Karpas-422 (cell line): ENCODE data around the gene GLB1L2. TPM values are rescaled to one million over a fixed set of nuclear protein-coding genes. Genes with fewer than 3 reads are reported as not detected.

ENCODE experiments used
- DNase-seq: peaks from one replicate; pipeline ENCODE4 v3.0.0-alpha.2; 2015
- H2AFZ ChIP-seq: fragments of 200-600 bp; sonication (generic); 2 replicates; pipeline ENCODE4 v1.6.1; 2014; ENCODE audit warnings: antibody characterized with exemption, low read length, mixed read lengths
- H3K27ac ChIP-seq: fragments of 200-600 bp; sonication (generic); 2 replicates; pipeline ENCODE4 v1.5.1; 2014; ENCODE audit warnings: mild to moderate bottlenecking, low read length, moderate library complexity
- H3K27me3 ChIP-seq: fragments of 200-600 bp; sonication (generic); 2 replicates; pipeline ENCODE4 v1.6.1; 2014; ENCODE audit warnings: low read length, mixed read lengths
- H3K36me3 ChIP-seq: fragments of 200-600 bp; sonication (generic); 2 replicates; pipeline ENCODE4 v1.6.1; 2014; ENCODE audit warnings: low read length, mixed read lengths; ENCODE audit not compliant: insufficient read depth
- H3K4me1 ChIP-seq: fragments of 200-600 bp; sonication (generic); 2 replicates; pipeline ENCODE4 v1.6.1; 2014; ENCODE audit warnings: mild to moderate bottlenecking, low read length, mixed read lengths
- H3K4me2 ChIP-seq: fragments of 200-600 bp; sonication (generic); 2 replicates; pipeline ENCODE4 v1.6.1; 2014; ENCODE audit warnings: low read length, low read depth, mild to moderate bottlenecking; ENCODE audit not compliant: poor library complexity, severe bottlenecking
- H3K4me3 ChIP-seq: fragments of 200-600 bp; sonication (generic); 2 replicates; pipeline ENCODE4 v1.5.1; 2014; ENCODE audit warnings: mild to moderate bottlenecking, antibody characterized with exemption, low read length, mixed read lengths
- H3K79me2 ChIP-seq: fragments of 200-600 bp; sonication (generic); 2 replicates; pipeline ENCODE4 v1.6.1; 2014; ENCODE audit warnings: mild to moderate bottlenecking, low read length, mixed read lengths
- H3K9ac ChIP-seq: fragments of 200-600 bp; sonication (generic); 2 replicates; pipeline ENCODE4 v1.6.0; 2014; ENCODE audit warnings: low read length
- H3K9me2 ChIP-seq: fragments of 200-600 bp; sonication (generic), shearing (Covaris generic); replicated peaks from 2 replicates; pipeline ENCODE4 v1.6.0; 2014; ENCODE audit warnings: mild to moderate bottlenecking, low read length, moderate library complexity; ENCODE audit not compliant: insufficient read depth
- H3K9me3 ChIP-seq: fragments of 300-700, 200-600 bp; sonication (generic); 2 replicates; pipeline ENCODE4 v1.6.1; 2014; ENCODE audit warnings: low read length, mixed read lengths
- H4K20me1 ChIP-seq: fragments of 200-600 bp; sonication (generic); 2 replicates; pipeline ENCODE4 v1.6.1; 2014; ENCODE audit warnings: mild to moderate bottlenecking, antibody characterized with exemption, low read length, low read depth; ENCODE audit not compliant: insufficient read depth
- total RNA-seq: library from RNA; depleted of rRNA; stranded (reverse); fragments of >200 nt; shearing (Covaris generic); gene quantifications from 2 replicates; pipeline ENCODE4 v1.2.3, GENCODE V29; 2014; ENCODE audit warnings: low replicate concordance

The GLB1L2 gene
- total RNA-seq, 1 experiment from 2014 or later = not detected

DNA sequence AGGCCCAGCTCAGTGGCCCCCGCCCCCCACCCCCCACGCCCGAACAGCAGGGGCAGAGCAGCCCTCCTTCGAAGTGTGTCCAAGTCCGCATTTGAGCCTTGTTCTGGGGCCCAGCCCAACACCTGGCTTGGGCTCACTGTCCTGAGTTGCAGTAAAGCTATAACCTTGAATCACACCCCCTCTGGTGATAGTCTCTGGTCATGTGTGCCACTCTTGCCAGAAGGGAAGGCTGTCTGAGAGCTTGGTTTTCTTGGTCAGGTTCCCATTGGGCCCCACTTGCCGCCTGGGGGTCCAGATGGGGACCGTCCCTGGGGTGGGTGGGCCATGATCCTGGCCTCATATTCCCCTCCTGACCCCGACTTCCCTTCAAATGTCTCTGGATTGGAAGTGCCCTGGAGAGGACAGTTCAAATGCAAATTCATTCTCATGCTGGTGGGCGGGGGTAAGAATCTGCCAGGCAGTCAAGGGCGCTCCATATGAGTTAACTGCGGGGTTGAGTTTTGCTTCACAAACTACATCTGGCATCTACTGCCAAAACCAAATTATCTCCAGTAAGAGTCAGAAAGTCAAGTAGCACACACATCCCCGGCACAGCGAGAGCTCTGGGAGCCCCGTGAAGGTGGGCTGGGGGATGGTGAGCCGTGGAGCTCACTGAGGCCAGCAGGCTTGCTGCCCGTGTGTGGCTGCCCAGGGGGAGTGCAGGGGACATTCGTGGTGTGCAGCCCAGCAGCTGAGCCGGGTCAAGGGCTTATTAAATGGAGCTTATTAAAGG is 44.5 kb downstream of the GLB1L2 start:
- Histone ChIP-seq H3K27me3 (no peaks in the 10 kb centered on the region), H3K27ac (no peak overlapping the region)
- no peak for DNase-seq

DNA sequence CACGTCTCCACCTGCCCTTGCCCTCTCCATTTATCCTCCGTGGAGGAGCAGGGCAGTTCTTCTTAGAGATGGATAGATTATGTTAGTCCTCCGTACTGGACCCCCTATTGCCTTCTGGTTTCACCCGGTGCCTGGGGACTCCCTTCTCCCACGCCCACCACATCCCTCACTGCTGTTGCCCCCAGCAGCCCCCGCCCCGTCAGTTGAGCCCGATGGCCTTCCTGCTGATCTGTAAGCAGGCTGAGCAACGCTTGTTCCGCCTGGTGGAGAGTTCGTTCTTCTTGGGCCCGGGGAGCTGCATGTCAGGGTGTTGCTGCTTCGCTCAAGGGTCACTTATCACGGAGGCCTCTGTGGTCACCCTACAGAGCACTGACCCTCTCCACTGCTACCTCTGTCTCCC is 46.1 kb downstream of the GLB1L2 start:
- no peaks in the 10 kb centered on the region for H3K36me3 ChIP-seq
- no peak for DNase-seq
- H3K9me3 ChIP-seq = no peaks in the 10 kb centered on the region
- H3K4me1 ChIP-seq = no peaks in the 10 kb centered on the region
- no peak overlapping the region for H3K4me3 ChIP-seq
- H3K27ac ChIP-seq = no peak overlapping the region
- H4K20me1 ChIP-seq = no peaks in the 10 kb centered on the region
- H3K79me2 ChIP-seq = no peaks in the 10 kb centered on the region
- H3K27me3 ChIP-seq = no peaks in the 10 kb centered on the region
- no peaks in the 10 kb centered on the region for H3K9me2 ChIP-seq
- H3K9ac ChIP-seq = no peak overlapping the region
- no peak overlapping the region for H3K4me2 ChIP-seq
- H2AFZ ChIP-seq = no peak overlapping the region

More for the DNA sequence above, 44.5 kb downstream of the GLB1L2 start:
- H3K4me2 ChIP-seq = no peak overlapping the region
- no peaks in the 10 kb centered on the region for H3K79me2 ChIP-seq
- no peaks in the 10 kb centered on the region for H3K4me1 ChIP-seq
- no peaks in the 10 kb centered on the region for H3K36me3 ChIP-seq
- no peaks in the 10 kb centered on the region for H3K9me3 ChIP-seq
- H2AFZ ChIP-seq = no peak overlapping the region
- no peak overlapping the region for H3K9ac ChIP-seq
- H3K4me3 ChIP-seq = no peak overlapping the region
- H4K20me1 ChIP-seq = no peaks in the 10 kb centered on the region
- H3K9me2 ChIP-seq = no peaks in the 10 kb centered on the region

DNA sequence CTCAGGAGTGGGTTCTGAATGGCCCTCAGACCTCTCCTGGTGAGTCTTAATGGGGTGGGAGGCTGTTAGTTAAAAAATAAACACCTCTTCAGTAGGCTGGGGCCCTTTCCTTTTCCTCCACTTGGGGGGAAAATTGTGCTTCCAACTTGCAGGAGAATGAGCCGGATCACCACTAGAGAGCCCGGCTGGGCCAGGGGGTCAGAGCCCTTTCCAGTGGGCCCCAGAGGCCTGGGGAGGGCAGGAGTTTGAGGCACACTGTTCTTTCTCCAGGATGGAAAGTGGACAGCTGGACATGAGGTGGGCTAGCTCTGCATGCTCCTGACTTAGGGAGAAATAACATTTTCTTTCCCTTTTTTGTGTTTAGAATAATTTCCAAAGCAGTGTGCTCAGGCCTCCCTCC is 47.5 kb downstream of the GLB1L2 start:
- no peaks in the 10 kb centered on the region for H3K79me2 ChIP-seq
- H3K4me3 ChIP-seq = no peak overlapping the region
- H3K9ac ChIP-seq = no peak overlapping the region
- H4K20me1 ChIP-seq = no peaks in the 10 kb centered on the region
- H3K4me2 ChIP-seq = no peak overlapping the region
- no peaks in the 10 kb centered on the region for H3K27me3 ChIP-seq
- H3K9me2 ChIP-seq = no peaks in the 10 kb centered on the region
- no peak overlapping the region for H3K27ac ChIP-seq
- no peaks in the 10 kb centered on the region for H3K4me1 ChIP-seq
- H3K36me3 ChIP-seq = no peaks in the 10 kb centered on the region
- no peak for DNase-seq
- H2AFZ ChIP-seq = no peak overlapping the region
- no peaks in the 10 kb centered on the region for H3K9me3 ChIP-seq

DNA sequence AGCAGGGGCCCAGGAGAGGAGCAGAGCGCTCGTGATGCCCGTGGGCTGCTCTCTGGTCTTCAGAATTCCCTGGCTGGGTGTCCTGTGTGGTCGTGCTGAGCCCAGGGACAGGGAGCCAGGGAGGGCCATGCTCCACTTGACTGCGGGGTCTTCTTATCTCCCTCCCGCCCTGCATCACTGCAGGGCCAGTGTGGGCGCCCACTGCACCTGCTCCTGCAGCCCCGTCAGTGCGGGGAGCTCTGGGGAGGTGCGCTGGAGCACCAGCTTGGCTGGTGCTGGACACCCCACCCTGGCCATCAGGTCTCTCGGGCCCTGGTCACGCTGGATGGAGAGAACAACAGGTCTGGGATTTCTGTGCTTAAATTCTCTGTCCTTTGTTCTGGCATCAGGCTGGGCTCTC is 48.4 kb downstream of the GLB1L2 start:
- H3K36me3 ChIP-seq = no peaks in the 10 kb centered on the region
- no peak for DNase-seq
- H3K27ac ChIP-seq = no peak overlapping the region
- no peak overlapping the region for H2AFZ ChIP-seq
- no peak overlapping the region for H3K4me3 ChIP-seq
- no peaks in the 10 kb centered on the region for H3K9me2 ChIP-seq
- no peaks in the 10 kb centered on the region for H3K4me1 ChIP-seq
- H3K79me2 ChIP-seq = no peaks in the 10 kb centered on the region
- H3K9me3 ChIP-seq = no peaks in the 10 kb centered on the region
- no peak overlapping the region for H3K9ac ChIP-seq
- no peaks in the 10 kb centered on the region for H3K27me3 ChIP-seq
- no peak overlapping the region for H3K4me2 ChIP-seq
- no peaks in the 10 kb centered on the region for H4K20me1 ChIP-seq

DNA sequence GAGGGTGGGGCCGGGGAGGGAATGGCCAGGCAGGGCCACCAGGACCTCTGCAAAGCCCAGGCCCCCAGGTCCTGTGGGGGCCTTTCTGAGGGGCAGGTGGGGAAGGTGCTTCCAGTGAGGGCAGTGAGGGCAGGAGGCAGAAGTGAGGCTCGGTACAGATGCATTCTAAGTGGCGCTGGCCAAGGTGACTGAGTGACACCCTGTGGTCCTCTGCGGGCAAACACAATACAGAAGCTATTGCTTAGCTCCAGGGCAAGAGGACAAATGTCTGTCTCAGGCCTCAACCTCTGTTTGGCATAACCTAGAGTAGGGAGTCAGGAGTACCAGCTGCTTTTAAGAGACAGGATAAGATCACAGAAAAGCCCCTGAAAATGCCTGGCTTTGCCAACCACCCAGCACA is 49.0 kb downstream of the GLB1L2 start:
- Histone ChIP-seq H3K27me3 (no peaks in the 10 kb centered on the region), H3K9ac (no peak overlapping the region)

DNA sequence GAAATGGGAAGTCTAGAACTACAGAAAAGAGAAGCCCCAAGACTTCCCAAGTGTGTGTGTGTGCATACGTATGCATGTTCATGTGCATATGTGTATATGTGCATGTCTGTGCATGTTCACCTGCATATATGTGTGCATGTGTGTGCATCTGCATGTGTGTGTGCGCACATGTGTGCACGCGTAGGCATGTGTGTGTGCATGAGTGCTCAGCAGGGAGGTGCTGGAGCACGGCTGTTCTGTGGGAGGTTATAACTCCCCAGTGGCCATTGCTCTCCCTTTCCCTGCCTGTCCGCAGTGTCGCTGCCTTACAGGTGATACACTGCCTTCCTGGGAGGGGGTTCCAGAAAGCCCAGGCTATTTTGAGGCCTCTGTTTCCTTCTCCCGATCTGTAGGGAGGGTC is 50.5 kb downstream of the GLB1L2 start:
- Histone ChIP-seq H3K27me3 (no peaks in the 10 kb centered on the region), H3K9ac (no peak overlapping the region), H4K20me1 (no peaks in the 10 kb centered on the region), H3K27ac (no peak overlapping the region), H2AFZ (no peak overlapping the region), H3K4me3 (no peak overlapping the region), H3K4me1 (no peaks in the 10 kb centered on the region), H3K4me2 (no peak overlapping the region), H3K9me3 (no peaks in the 10 kb centered on the region), H3K79me2 (no peaks in the 10 kb centered on the region), H3K36me3 (no peaks in the 10 kb centered on the region), H3K9me2 (no peaks in the 10 kb centered on the region)
- no peak for DNase-seq

More for the DNA sequence above, 49.0 kb downstream of the GLB1L2 start:
- H3K4me1 ChIP-seq = no peaks in the 10 kb centered on the region
- no peaks in the 10 kb centered on the region for H4K20me1 ChIP-seq
- no peak overlapping the region for H3K4me2 ChIP-seq
- DNase-seq = no peak
- H3K79me2 ChIP-seq = no peaks in the 10 kb centered on the region
- H3K9me3 ChIP-seq = no peaks in the 10 kb centered on the region
- H3K27ac ChIP-seq = no peak overlapping the region
- H3K9me2 ChIP-seq = no peaks in the 10 kb centered on the region
- H2AFZ ChIP-seq = no peak overlapping the region
- H3K4me3 ChIP-seq = no peak overlapping the region
- H3K36me3 ChIP-seq = no peaks in the 10 kb centered on the region

DNA sequence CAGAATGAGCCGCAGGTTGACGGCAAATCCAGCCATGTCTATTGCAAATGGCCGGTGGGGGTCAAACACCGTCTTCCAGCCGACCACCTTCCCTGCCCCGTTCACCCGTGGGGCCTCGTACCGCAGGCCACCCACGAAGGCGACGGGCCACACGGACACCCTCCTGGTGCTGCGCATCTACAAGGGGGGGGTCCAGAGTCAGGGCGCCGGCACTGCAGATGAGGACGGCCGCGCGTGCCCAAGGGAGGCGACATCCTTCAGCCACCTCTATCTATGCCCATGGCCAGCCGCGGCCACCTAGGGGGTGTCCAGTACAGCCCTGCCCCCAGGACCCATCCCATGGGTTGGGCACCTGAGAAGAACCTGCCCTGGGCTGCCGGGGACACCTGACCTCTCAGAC is 51.0 kb downstream of the GLB1L2 start:
- Histone ChIP-seq H3K4me2 (no peak overlapping the region), H3K4me1 (no peaks in the 10 kb centered on the region), H3K9me2 (no peaks in the 10 kb centered on the region), H3K9ac (no peak overlapping the region), H3K79me2 (no peaks in the 10 kb centered on the region), H3K36me3 (no peaks in the 10 kb centered on the region), H4K20me1 (no peaks in the 10 kb centered on the region), H3K27me3 (no peaks in the 10 kb centered on the region), H2AFZ (no peak overlapping the region), H3K27ac (no peak overlapping the region), H3K9me3 (no peaks in the 10 kb centered on the region), H3K4me3 (no peak overlapping the region)
- DNase-seq = no peak

DNA sequence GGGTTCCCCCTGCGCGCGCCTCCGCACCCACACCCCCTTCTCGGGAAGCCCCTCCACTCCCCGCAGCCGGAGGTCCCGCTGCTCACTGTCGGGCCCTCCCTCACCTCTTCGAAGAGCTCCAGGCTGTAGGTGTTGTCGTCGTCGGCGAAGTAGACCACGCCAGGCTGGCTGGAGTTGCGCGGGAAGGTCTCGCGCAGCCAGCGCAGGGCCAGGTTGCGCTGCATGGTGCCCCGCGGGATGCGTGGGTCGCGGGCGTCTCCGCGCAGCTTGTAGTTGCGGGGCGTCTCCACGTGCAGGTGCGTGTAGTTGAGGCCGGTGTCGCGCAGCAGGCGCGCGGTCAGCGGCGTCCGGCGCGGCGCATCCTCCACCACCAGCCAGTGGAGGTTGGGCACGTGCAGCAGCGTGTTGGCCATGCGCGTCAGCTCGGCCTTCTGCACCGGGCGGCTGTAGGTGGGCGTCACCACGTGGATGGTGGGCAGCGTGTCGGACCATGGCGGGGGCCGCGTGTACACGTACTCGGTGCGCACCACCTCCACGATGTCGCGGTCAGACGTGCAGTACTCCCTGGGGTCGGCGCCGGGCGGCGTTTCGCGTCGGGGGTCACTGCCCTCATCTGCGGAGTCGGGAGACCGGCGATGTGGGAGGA is 51.9 kb downstream of the GLB1L2 start:
- Histone ChIP-seq H3K36me3 (no peaks in the 10 kb centered on the region), H3K9me2 (no peaks in the 10 kb centered on the region), H3K27ac (no peak overlapping the region), H3K9me3 (no peaks in the 10 kb centered on the region), H3K4me2 (no peak overlapping the region), H3K9ac (no peak overlapping the region), H3K4me1 (no peaks in the 10 kb centered on the region), H3K79me2 (no peaks in the 10 kb centered on the region), H3K27me3 (no peaks in the 10 kb centered on the region), H3K4me3 (no peak overlapping the region), H4K20me1 (no peaks in the 10 kb centered on the region), H2AFZ (no peak overlapping the region)
- DNase-seq = no peak
